DMS 273 (cell line): ENCODE measurements around the gene RPS13.
"Not testable (repeated sequence)": the region's sequence is repeated elsewhere in the genome, so short reads cannot be mapped to it uniquely, and the experiment has no call there.

ENCODE experiments used
- DNase-seq: peaks from one replicate; lab custom pipeline; 2025; ENCODE audit not compliant: unreplicated experiment; lab: John Stamatoyannopoulos, UW

RPS13 gene

GRCh38 chr11:17036666-17037658, 40.5 kb downstream of the RPS13 start:
- DNase-seq = peak; percentile 1

- DNase-seq = not testable (repeated sequence)
These were observed 43.4 kb downstream of the RPS13 start for GRCh38 chr11:17034027-17034426.

- no peak for DNase-seq
These were observed 50.9 kb downstream of the RPS13 start for GRCh38 chr11:17026487-17027082.

- no peak for DNase-seq
These were observed 52.5 kb downstream of the RPS13 start for GRCh38 chr11:17024924-17025323.
